ENCODE measurements around the gene CHD1. TPM values are rescaled to one million over a fixed set of nuclear protein-coding genes. Genes with fewer than 3 reads are reported as not detected.

CHD1 gene
- total and polyA plus RNA-seq, 2 of the 13 experiments (the other 11 are each of a cell fraction or from before 2014, with no cell fraction given), result 22.8 to 55.9 TPM

DNA sequence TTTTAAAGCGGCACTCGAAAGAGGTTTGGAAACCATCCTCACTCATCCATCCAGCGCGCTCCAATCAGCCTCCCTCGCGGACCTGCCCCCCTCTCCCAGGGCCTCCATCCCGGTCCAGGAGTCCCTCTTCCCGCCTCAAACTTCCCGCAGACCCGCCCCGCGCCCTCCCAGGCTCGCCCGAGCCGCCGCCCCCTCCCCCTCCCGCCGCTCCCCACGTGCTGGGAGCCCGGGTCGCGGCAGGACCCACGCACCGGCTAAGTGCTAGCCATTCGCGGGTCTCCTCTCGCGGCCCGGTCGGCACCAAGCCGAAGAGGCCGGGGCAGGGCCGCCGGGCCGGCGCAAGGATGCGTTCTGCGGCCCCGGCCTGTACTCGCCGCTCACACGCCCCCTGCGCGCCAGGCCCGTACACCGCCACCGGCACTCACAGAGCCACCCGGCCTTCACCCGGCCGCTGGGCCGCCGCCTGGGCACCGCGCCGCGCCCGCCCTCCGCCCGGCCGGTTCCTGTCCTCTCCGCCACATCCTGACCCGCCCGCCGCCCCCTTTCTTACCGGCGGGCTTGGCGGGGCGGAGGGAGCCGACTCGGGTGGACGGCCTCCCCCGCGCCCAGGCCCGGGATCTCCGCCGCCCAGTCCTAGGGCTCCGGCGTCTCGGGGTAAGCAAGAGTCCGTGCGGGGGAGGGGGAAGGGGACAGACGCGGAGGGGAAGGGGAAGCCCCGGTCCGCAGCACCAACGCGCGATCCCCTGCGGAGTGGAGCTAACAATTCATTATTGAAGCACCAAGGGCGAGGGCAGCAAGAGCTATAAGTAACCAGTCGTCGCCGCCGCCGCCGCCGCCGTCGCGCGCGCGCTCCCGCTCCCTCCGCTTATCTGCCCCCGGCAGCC lies 576 bp downstream of the CHD1 start:
- no peaks in the 10 kb centered on the region; a peak in 1 of 5 replicates for H3K27me3 ChIP-seq (ENCODE audit: control insufficient read depth in 1 of 2, insufficient read depth in 2 of 2, low read length in 2 of 2)
- peak; percentile 69 for ATAC-seq
- H3K9me3 ChIP-seq (ENCODE audit: low read length), result no peaks in the 10 kb centered on the region
- POLR2A ChIA-PET, result interaction anchor here (1.3 to 2.3 kb wide), 4 partner anchors 11 to 97 kb away, joined by 4 to 21 read pairs (median 10); no protein-coding TSS in a partner anchor
- H4K20me1 ChIP-seq (ENCODE audit: insufficient read depth, low read length), result peaks cover 19% of the 10 kb centered on the region
- peaks cover 2 to 20% of the 10 kb centered on the region in 2 experiments; a peak in 3 of 5 replicates for H3K36me3 ChIP-seq (replicated peaks in 1 of 2; ENCODE audit: control insufficient read depth in 1 of 2, insufficient read depth in 2 of 2, low read length in 2 of 2)
- intact Hi-C loops (cut with micrococcal nuclease; ENCODE audit: unreplicated experiment), result loop anchor here (2.0 kb wide), 2 partner anchors 19 to 155 kb away; partner anchors contain the start of gene RGMB
- H3K9ac ChIP-seq (ENCODE audit: insufficient read depth, low read depth, low read length), result peak overlapping the region; percentile 99
- CTCF ChIA-PET (ENCODE audit: low intra/inter-chr PET ratio, low total read pairs), result no interaction called here
- in situ Hi-C loops (cut with HindIII; ENCODE audit: extremely low pct_ligation_motif_present, low pct_unique_long_range_greater_than_20kb), result loop anchor here (5.0 kb wide), 1 partner anchor 156 kb away; the partner anchor contains the start of gene RGMB
- H3K27ac ChIP-seq (ENCODE audit: extremely low read length, insufficient read depth, low read length), result peak overlapping the region; percentile 100
- DNase-seq (ENCODE audit: low spot score), result peak; percentile 28
- 0% methylated on average over 16 of the region's 106 CpGs for WGBS (ENCODE audit: low lambda C conversion rate)
- H2AFZ ChIP-seq (ENCODE audit: low read length), result no peak overlapping the region
- H3K4me2 ChIP-seq (ENCODE audit: low read depth, low read length), result peak overlapping the region; percentile 99
- BruUV-seq (replicated peaks), result no TSS peak
- H3K4me3 ChIP-seq (replicated peaks in 1 of 3; ENCODE audit: insufficient read depth in 1 of 3, low read depth in 2 of 3, low read length in 3 of 3), result peak overlapping the region; percentile 80 to 95 (median 93)
- FAIRE-seq, result no peak
- peaks cover 52% of the 10 kb centered on the region for H3K4me1 ChIP-seq (ENCODE audit: insufficient read depth, low read length)
- H3K79me2 ChIP-seq (ENCODE audit: insufficient read depth, low read length), result peaks cover 58% of the 10 kb centered on the region
- TF ChIP-seq ZNF570 (CRISPR knock-in tag; IDR thresholded peaks at IDR 0.05; ENCODE audit: borderline replicate concordance) (no peak), SKI (IDR thresholded peaks at IDR 0.05; ENCODE audit: partially characterized antibody) (no peak), ZNF547 (CRISPR knock-in tag; IDR thresholded peaks at IDR 0.05) (no peak), PAX8 (CRISPR knock-in tag; IDR thresholded peaks at IDR 0.05; ENCODE audit: borderline replicate concordance) (no peak), ZFX (CRISPR knock-in tag; IDR thresholded peaks at IDR 0.05; ENCODE audit: low read depth) (peak; percentile 61; the same call in 1 of the 2 replicates), ZNF841 (CRISPR knock-in tag; IDR thresholded peaks at IDR 0.05; ENCODE audit: borderline replicate concordance) (no peak), PHF8 (CRISPR knock-in tag; IDR thresholded peaks at IDR 0.05) (peak; percentile 23; the same call in 1 of the 2 replicates), ZNF557 (CRISPR knock-in tag; IDR thresholded peaks at IDR 0.05) (0 out of 2 replicates have a peak, but pooled peaks have one; percentile 15), RBFOX2 (IDR thresholded peaks at IDR 0.05; ENCODE audit: low read depth, low read length) (peak; percentile 4; the same call in 1 of the 2 replicates)
- TF ChIP-seq, protein P1, sequence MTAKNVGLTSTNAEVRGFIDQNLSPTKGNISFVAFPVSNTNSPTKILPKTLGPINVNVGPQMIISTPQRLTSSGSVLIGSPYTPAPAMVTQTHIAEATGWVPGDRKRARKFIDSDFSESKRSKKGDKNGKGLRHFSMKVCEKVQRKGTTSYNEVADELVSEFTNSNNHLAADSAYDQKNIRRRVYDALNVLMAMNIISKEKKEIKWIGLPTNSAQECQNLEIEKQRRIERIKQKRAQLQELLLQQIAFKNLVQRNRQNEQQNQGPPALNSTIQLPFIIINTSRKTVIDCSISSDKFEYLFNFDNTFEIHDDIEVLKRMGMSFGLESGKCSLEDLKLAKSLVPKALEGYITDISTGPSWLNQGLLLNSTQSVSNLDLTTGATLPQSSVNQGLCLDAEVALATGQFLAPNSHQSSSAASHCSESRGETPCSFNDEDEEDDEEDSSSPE (CRISPR knock-in tag; IDR thresholded peaks at IDR 0.05), result peak; percentile 41; the same call in 1 of the 2 replicates
- TF ChIP-seq, protein P2, sequence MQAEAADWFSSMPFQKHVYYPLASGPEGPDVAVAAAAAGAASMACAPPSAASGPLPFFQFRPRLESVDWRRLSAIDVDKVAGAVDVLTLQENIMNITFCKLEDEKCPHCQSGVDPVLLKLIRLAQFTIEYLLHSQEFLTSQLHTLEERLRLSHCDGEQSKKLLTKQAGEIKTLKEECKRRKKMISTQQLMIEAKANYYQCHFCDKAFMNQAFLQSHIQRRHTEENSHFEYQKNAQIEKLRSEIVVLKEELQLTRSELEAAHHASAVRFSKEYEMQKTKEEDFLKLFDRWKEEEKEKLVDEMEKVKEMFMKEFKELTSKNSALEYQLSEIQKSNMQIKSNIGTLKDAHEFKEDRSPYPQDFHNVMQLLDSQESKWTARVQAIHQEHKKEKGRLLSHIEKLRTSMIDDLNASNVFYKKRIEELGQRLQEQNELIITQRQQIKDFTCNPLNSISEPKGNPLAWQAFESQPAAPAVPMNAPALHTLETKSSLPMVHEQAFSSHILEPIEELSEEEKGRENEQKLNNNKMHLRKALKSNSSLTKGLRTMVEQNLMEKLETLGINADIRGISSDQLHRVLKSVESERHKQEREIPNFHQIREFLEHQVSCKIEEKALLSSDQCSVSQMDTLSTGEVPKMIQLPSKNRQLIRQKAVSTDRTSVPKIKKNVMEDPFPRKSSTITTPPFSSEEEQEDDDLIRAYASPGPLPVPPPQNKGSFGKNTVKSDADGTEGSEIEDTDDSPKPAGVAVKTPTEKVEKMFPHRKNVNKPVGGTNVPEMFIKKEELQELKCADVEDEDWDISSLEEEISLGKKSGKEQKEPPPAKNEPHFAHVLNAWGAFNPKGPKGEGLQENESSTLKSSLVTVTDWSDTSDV (CRISPR knock-in tag; IDR thresholded peaks at IDR 0.05), result peak; percentile 53; the same call in 1 of the 2 replicates
- TF ChIP-seq, protein P3, sequence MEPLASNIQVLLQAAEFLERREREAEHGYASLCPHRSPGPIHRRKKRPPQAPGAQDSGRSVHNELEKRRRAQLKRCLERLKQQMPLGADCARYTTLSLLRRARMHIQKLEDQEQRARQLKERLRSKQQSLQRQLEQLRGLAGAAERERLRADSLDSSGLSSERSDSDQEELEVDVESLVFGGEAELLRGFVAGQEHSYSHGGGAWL (CRISPR knock-in tag; IDR thresholded peaks at IDR 0.05), result peak; percentile 8; the same call in 1 of the 2 replicates
- TF ChIP-seq, protein P4, sequence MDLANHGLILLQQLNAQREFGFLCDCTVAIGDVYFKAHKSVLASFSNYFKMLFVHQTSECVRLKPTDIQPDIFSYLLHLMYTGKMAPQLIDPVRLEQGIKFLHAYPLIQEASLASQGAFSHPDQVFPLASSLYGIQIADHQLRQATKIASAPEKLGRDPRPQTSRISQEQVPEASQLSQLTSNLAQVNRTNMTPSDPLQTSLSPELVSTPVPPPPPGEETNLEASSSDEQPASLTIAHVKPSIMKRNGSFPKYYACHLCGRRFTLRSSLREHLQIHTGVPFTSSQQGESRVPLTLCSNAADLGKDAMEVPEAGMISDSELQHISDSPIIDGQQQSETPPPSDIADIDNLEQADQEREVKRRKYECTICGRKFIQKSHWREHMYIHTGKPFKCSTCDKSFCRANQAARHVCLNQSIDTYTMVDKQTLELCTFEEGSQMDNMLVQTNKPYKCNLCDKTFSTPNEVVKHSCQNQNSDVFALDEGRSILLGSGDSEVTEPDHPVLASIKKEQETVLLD (CRISPR knock-in tag; IDR thresholded peaks at IDR 0.05; ENCODE audit: low read depth), result peak; percentile 13; the same call in 1 of the 2 replicates

Measured in HepG2 (cell line).